SKM-1 treated with dmso at 0.1 percent for 144 hours (cell line): ENCODE results near the gene GGTLC2.

Experiments
- DNase-seq: peaks from one replicate; lab custom pipeline; 2025; ENCODE audit not compliant: unreplicated experiment; lab: John Stamatoyannopoulos, UW

GGTLC2 gene

GRCh38 chr22:22689621-22690345, 45.4 kb downstream of the GGTLC2 start:
- DNase-seq = no peak

- DNase-seq = no peak
These were observed 46.6 kb downstream of the GGTLC2 start for GRCh38 chr22:22691055-22691454.

GRCh38 chr22:22691716-22692701, 47.6 kb downstream of the GGTLC2 start:
- DNase-seq = no peak

- DNase-seq = no peak
These were observed 48.5 kb downstream of the GGTLC2 start for GRCh38 chr22:22692707-22693530.

GRCh38 chr22:22693531-22693884, 49.1 kb downstream of the GGTLC2 start:
- DNase-seq = no peak

GRCh38 chr22:22694106-22694505, 49.7 kb downstream of the GGTLC2 start:
- no peak for DNase-seq

- no peak for DNase-seq
These were observed 51.7 kb downstream of the GGTLC2 start for GRCh38 chr22:22696104-22696503.
